IMR-90 (cell line): ENCODE results near the gene KCNMA1.

Source experiments
- BHLHE40 ChIP-seq: fragments of 150-350 bp; IDR thresholded peaks from 2 replicates; pipeline ENCODE4 v1.6.1; 2016; ENCODE audit warnings: mild to moderate bottlenecking, low read depth, low read length
- CHD1 ChIP-seq: IDR thresholded peaks from 2 replicates; pipeline ENCODE4 v1.6.1; 2012; ENCODE audit warnings: low read depth, low read length, improper control_type of control experiment
- CTCF ChIP-seq: conservative IDR thresholded peaks from 2 replicates; pipeline ENCODE4 v1.5.1; 2012; ENCODE audit warnings: mild to moderate bottlenecking, low read depth, low read length, improper control_type of control experiment
- MXI1 ChIP-seq: IDR thresholded peaks from 2 replicates; pipeline ENCODE4 v1.6.1; 2012; ENCODE audit warnings: low read depth, mild to moderate bottlenecking, low read length, moderate library complexity, borderline replicate concordance
- POLR2A ChIP-seq: IDR thresholded peaks from 2 replicates; pipeline ENCODE4 v1.6.1; 2012; ENCODE audit warnings: mild to moderate bottlenecking, low read depth, low read length
- RFX5 ChIP-seq: IDR thresholded peaks from 2 replicates; pipeline ENCODE4 v1.8.0; 2012; ENCODE audit warnings: low read depth, mild to moderate bottlenecking, low read length, moderate library complexity
- SMC3 ChIP-seq: fragments of 150-350 bp; IDR thresholded peaks from 2 replicates; pipeline ENCODE4 v1.6.1; 2016; ENCODE audit warnings: low read depth, mild to moderate bottlenecking, antibody characterized with exemption, low read length, moderate library complexity

DNA sequence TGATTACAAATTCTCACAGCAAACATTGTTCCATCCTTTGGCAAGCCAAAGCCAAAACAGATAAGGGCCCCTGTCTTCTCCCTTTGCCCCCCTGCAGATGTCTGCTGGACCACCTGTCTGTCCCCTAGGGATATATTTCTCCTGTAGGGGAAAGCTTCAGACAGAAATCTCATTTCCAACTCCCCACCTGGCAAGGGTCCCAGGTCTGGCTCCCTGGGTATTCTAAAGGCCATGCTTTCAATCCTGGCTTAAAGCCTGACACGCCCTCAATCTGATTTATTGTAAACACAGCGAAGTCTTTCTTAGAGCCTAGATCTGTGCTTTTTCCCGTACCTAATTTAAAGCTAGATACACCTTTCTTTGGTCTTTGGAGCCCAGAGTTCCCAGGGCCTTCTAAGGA lies 66.1 kb downstream of the KCNMA1 start:
- TF ChIP-seq BHLHE40 = no peak
- TF ChIP-seq CTCF = no peak
- no peak for TF ChIP-seq POLR2A
- no peak for TF ChIP-seq CHD1
- TF ChIP-seq RFX5 = no peak
- no peak for TF ChIP-seq SMC3
- no peak for TF ChIP-seq MXI1
